GM12878 (cell line): Measurements from ENCODE around the gene LRRK1. TPM values are rescaled to one million over a fixed set of nuclear protein-coding genes. Genes with fewer than 3 reads are reported as not detected.

ENCODE experiments used
- ATAC-seq: fragments of 200-7000 bp; cut with Tn5 transposase; 3 replicates; pipeline ENCODE4 v1.9.1; 2020; ENCODE audit warnings: mild to moderate bottlenecking, moderate library complexity
- BruUV-seq: library from RNA; stranded (reverse); fragments of 400-500 nt; replicated peaks from 2 replicates; lab custom pipeline; 2021; lab: Mats Ljungman, UMichigan
- CTCF ChIA-PET: fragments of 300-600 bp; sonication (Branson Sonifier 250); formaldehyde crosslinking; extraction: SDS; loops from one replicate; lab custom pipeline; 2021; ENCODE audit warnings: inconsistent platforms; lab: Yijun Ruan, JAX
- POLR2A ChIA-PET: fragments of 350-600 bp; formaldehyde crosslinking; extraction: SDS; loops from one replicate; lab custom pipeline; 2021; ENCODE audit warnings: inconsistent platforms; lab: Charles Lee
- RAD21 ChIA-PET: fragments of 300-600 bp; sonication (Branson Sonifier 250); formaldehyde crosslinking; loops from one replicate; lab custom pipeline; 2023; ENCODE audit warnings: antibody characterized with exemption; ENCODE audit not compliant: unreplicated experiment; lab: Charles Lee
- SMC1A ChIA-PET: fragments of 300-600 bp; sonication (Branson Sonifier 250); formaldehyde crosslinking; loops from one replicate; lab custom pipeline; 2023; ENCODE audit not compliant: unreplicated experiment, uncharacterized antibody; lab: Charles Lee
- DNase-seq: peaks from one replicate; pipeline ENCODE4 v3.0.0-alpha.2; 2011; ENCODE audit warnings: low read depth, low spot score
- FAIRE-seq: peaks from 3 replicates; lab custom pipeline; 2011; peaks lifted over from hg19 to GRCh38; lab: Jason Lieb, UNC
- H2AFZ ChIP-seq: 2 replicates; pipeline ENCODE4 v1.6.0; 2011; ENCODE audit warnings: low read depth, low read length, control low read depth; ENCODE audit not compliant: control insufficient read depth
- H3K27ac ChIP-seq: 2 replicates; pipeline ENCODE4 v1.5.1; 2011; ENCODE audit warnings: control low read depth; ENCODE audit not compliant: control insufficient read depth, insufficient read depth
- H3K27me3 ChIP-seq, 2 experiments: replicated peaks in 1 of 2; 2 replicates each; pipeline versions ENCODE4 v1.6.0 to v1.6.1; 2011; ENCODE audit warnings: low read length in 1 of 2; ENCODE audit not compliant: control insufficient read depth in 2 of 2, insufficient read depth in 2 of 2
- H3K36me3 ChIP-seq, 2 experiments: 2 replicates each; pipeline ENCODE4 v1.5.1; 2011; ENCODE audit warnings: low read length in 1 of 2; ENCODE audit not compliant: control insufficient read depth in 2 of 2, insufficient read depth in 2 of 2
- H3K4me1 ChIP-seq: 2 replicates; pipeline ENCODE4 v1.6.1; 2011; ENCODE audit warnings: mild to moderate bottlenecking, low read length, moderate library complexity, mixed read lengths; ENCODE audit not compliant: control insufficient read depth, insufficient read depth
- H3K4me2 ChIP-seq: 2 replicates; pipeline ENCODE4 v1.6.0; 2011; ENCODE audit warnings: control low read depth; ENCODE audit not compliant: control insufficient read depth, insufficient read depth
- H3K4me3 ChIP-seq: fragments of 200-600 bp; sonication (generic); 2 replicates; pipeline ENCODE4 v1.5.1; 2016
- H3K79me2 ChIP-seq: 2 replicates; pipeline ENCODE4 v1.6.0; 2011; ENCODE audit warnings: low read length; ENCODE audit not compliant: control insufficient read depth, insufficient read depth
- H3K9ac ChIP-seq: 2 replicates; pipeline ENCODE4 v1.8.0; 2011; ENCODE audit warnings: low read length, control low read depth, mixed read lengths; ENCODE audit not compliant: control insufficient read depth, insufficient read depth
- H3K9me3 ChIP-seq: replicated peaks from 3 replicates; pipeline ENCODE4 v1.5.1; 2011; ENCODE audit warnings: mild to moderate bottlenecking, low read length; ENCODE audit not compliant: control insufficient read depth, insufficient read depth
- H4K20me1 ChIP-seq: 2 replicates; pipeline ENCODE4 v1.6.0; 2011; ENCODE audit not compliant: control insufficient read depth, insufficient read depth
- LARP7 ChIP-seq: fragments of 450-650 bp; IDR thresholded peaks from 2 replicates; pipeline ENCODE4 v1.6.1; 2017; ENCODE audit warnings: mild to moderate bottlenecking
- NFIC ChIP-seq: IDR thresholded peaks from 2 replicates; pipeline ENCODE4 v1.6.1; 2012; ENCODE audit warnings: low read depth, mild to moderate bottlenecking, inconsistent platforms, low read length, moderate library complexity
- PML ChIP-seq: IDR thresholded peaks from 2 replicates; pipeline ENCODE4 v1.6.1; 2012; ENCODE audit warnings: low read length, inconsistent platforms
- SP1 ChIP-seq: IDR thresholded peaks from one replicate; pipeline ENCODE4 v1.6.1; 2011; ENCODE audit warnings: low read depth, low read length
- TBL1XR1 ChIP-seq: IDR thresholded peaks from 2 replicates; pipeline ENCODE4 v1.6.1; 2012; ENCODE audit warnings: low read depth, low read length, improper control_type of control experiment
- TCF7 ChIP-seq: IDR thresholded peaks from 2 replicates; pipeline ENCODE4 v1.6.1; 2014; ENCODE audit warnings: antibody characterized with exemption, borderline replicate concordance
- ZNF217 ChIP-seq: fragments of 450-650 bp; IDR thresholded peaks from 2 replicates; pipeline ENCODE4 v1.6.1; 2017; ENCODE audit warnings: antibody characterized with exemption, mild to moderate bottlenecking
- WGBS: methylation state at CpG from one replicate; pipeline ENCODE4 v1.1.6; 2016; ENCODE audit warnings: low lambda C conversion rate; ENCODE audit not compliant: insufficient replicate concordance, insufficient coverage; ENCODE audit errors: missing lambda C conversion rate; 5-methylcytosine and 5-hydroxymethylcytosine counted together
- in situ Hi-C: fragments of 300-500 bp; cut with MboI; formaldehyde crosslinking; loops from 9 replicates; pipeline ENCODE4 v1.14.3; 2018; ENCODE audit warnings: mixed read lengths
- intact Hi-C: fragments of 100-400 bp; cut with micrococcal nuclease; formaldehyde crosslinking; loops from one replicate; pipeline ENCODE4 v1.14.2; 2022; ENCODE audit not compliant: unreplicated experiment
- polyA plus RNA-seq, 11 experiments: library from polyadenylated mRNA; depleted of rRNA in 4 of 11; unstranded in 6 of 11; stranded (reverse) in 5 of 11; fragments of >200 nt; fragmentation: Nextera tagmentation in 4 of 11; fragmentation: Illumina TruSeq in 1 of 11; extraction: Ambion mirVana in 4 of 11; extraction: Trizol in 1 of 11; gene quantifications; 1 replicate in 1 of 11; 2 replicates in 10 of 11; pipeline versions ENCODE4 v1.2.1 to v1.2.3, GENCODE V29; 2011 to 2016; ENCODE audit warnings: inconsistent platforms in 2 of 11, missing spikeins in 2 of 11, low read depth in 1 of 11
- total RNA-seq, 4 experiments: library from RNA; depleted of rRNA in 3 of 4; stranded (reverse); fragments of >200 nt in 3 of 4; fragmentation: Illumina TruSeq in 1 of 4; extraction: Trizol in 1 of 4; gene quantifications; 2 replicates each; pipeline versions ENCODE4 v1.2.1 to v1.2.3, GENCODE V29; 2013 to 2021
- TF ChIP-seq, protein P1 (sequence below): fragments of 450-650 bp; IDR thresholded peaks from 2 replicates; pipeline ENCODE4 v1.6.1; 2017; ENCODE audit warnings: antibody characterized with exemption, mild to moderate bottlenecking, moderate library complexity
- TF ChIP-seq, protein P2 (sequence below): fragments of 450-650 bp; IDR thresholded peaks from 2 replicates; pipeline ENCODE4 v1.6.1; 2016; ENCODE audit warnings: mild to moderate bottlenecking

LRRK1 gene
- total and polyA plus RNA-seq, 10 of the 15 experiments (the other 5 are each of a cell fraction or from before 2014, with no cell fraction given), result 2.2 to 58.3 (median 17.9) TPM

DNA sequence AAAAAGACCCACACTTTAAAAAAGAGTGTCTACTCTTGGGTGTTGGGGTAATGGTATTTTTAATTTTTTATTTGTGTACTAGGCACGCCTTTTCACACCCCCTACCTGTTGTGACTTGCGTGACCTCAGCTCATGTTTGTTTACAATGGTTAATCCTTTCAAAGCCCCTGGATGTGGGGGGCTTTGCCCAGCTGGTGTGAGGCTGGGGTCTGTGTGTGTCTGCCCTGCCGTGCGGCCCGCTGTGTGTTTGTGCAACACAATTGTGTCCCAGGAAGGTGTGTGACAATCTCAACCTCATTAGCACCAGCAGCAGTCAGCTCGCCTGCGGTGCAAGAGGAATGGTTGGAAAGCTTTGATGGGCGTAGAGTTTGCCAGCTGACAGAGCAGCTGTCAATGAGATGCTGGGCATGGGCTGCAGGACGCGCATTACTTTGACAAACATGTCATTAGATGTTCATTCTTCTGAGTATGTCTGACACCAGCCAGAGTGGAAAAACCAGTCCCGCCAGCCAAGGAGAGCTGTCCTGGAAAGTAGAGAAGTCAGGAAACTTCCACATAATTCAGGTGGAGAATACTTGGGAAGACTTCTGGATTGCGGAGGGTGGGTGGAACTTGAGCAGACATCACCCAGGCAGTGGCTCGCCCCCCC lies 9.6 kb downstream of the LRRK1 start:
- BruUV-seq, result no TSS peak
- WGBS, result 98% methylated on average over 13 of the region's 13 CpGs
- ChIA-PET POLR2A (interaction anchor here (1.6 to 5.3 kb wide), 3 partner anchors 13 to 80 kb away, joined by 4 to 50 read pairs (median 10); no protein-coding TSS in a partner anchor), RAD21 (interaction anchor here (2.6 to 6.0 kb wide), 4 partner anchors 9 to 78 kb away, joined by 9 to 76 read pairs (median 30); partner anchors contain the start of gene LRRK1), CTCF (interaction anchor here (2.0 to 5.3 kb wide), 4 partner anchors 10 to 330 kb away, joined by 6 to 59 read pairs (median 45); partner anchors contain the start of gene LRRK1), SMC1A (interaction anchor here (1.0 to 5.9 kb wide), 9 partner anchors 8 to 80 kb away, joined by 3 to 55 read pairs (median 9); partner anchors contain the start of gene LRRK1)
- Histone ChIP-seq H3K79me2 (peaks cover 48% of the 10 kb centered on the region), H3K4me3 (no peak overlapping the region), H3K27ac (no peak overlapping the region), H3K9me3 (no peaks in the 10 kb centered on the region), H3K4me2 (no peak overlapping the region), H4K20me1 (no peaks in the 10 kb centered on the region), H3K27me3 (no peaks in the 10 kb centered on the region), H3K4me1 (peaks cover 69% of the 10 kb centered on the region), H2AFZ (no peak overlapping the region), H3K9ac (no peak overlapping the region), H3K36me3 (peaks cover 16 to 30% of the 10 kb centered on the region in 2 experiments)
- in situ Hi-C loops, result loop anchor here (25.0 kb wide), 1 partner anchor 1416 kb away; no protein-coding TSS in a partner anchor
- FAIRE-seq, result no peak
- no peak for DNase-seq
- intact Hi-C loops, result no loop called here
- no peak for TF ChIP-seq ZNF217
- no peak for TF ChIP-seq PML
- TF ChIP-seq SP1, result no peak
- TF ChIP-seq, protein P1, sequence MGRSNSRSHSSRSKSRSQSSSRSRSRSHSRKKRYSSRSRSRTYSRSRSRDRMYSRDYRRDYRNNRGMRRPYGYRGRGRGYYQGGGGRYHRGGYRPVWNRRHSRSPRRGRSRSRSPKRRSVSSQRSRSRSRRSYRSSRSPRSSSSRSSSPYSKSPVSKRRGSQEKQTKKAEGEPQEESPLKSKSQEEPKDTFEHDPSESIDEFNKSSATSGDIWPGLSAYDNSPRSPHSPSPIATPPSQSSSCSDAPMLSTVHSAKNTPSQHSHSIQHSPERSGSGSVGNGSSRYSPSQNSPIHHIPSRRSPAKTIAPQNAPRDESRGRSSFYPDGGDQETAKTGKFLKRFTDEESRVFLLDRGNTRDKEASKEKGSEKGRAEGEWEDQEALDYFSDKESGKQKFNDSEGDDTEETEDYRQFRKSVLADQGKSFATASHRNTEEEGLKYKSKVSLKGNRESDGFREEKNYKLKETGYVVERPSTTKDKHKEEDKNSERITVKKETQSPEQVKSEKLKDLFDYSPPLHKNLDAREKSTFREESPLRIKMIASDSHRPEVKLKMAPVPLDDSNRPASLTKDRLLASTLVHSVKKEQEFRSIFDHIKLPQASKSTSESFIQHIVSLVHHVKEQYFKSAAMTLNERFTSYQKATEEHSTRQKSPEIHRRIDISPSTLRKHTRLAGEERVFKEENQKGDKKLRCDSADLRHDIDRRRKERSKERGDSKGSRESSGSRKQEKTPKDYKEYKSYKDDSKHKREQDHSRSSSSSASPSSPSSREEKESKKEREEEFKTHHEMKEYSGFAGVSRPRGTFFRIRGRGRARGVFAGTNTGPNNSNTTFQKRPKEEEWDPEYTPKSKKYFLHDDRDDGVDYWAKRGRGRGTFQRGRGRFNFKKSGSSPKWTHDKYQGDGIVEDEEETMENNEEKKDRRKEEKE, result no peak
- no peak for TF ChIP-seq NFIC
- TF ChIP-seq, protein P2, sequence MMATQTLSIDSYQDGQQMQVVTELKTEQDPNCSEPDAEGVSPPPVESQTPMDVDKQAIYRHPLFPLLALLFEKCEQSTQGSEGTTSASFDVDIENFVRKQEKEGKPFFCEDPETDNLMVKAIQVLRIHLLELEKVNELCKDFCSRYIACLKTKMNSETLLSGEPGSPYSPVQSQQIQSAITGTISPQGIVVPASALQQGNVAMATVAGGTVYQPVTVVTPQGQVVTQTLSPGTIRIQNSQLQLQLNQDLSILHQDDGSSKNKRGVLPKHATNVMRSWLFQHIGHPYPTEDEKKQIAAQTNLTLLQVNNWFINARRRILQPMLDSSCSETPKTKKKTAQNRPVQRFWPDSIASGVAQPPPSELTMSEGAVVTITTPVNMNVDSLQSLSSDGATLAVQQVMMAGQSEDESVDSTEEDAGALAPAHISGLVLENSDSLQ, result no peak
- TF ChIP-seq TBL1XR1, result no peak
- no peak for TF ChIP-seq TCF7
- no peak for TF ChIP-seq LARP7
- ATAC-seq, result no peak
